Osteoblast (primary cell): ENCODE data around the gene PANK4. TPM values are rescaled to one million over a fixed set of nuclear protein-coding genes. Genes with fewer than 3 reads are reported as not detected.
A peak's percentile ranks its signal among the peaks of the same experiment; 100 is the strongest.

Experiments used
- DNase-seq: peaks from one replicate; pipeline ENCODE4 v3.0.0; 2011; ENCODE audit warnings: low spot score, mixed read lengths; ENCODE audit not compliant: insufficient read length; ENCODE audit errors: missing footprints
- H2AFZ ChIP-seq: 2 replicates; pipeline ENCODE4 v1.6.0; 2011; ENCODE audit warnings: mild to moderate bottlenecking, low read length
- H3K27ac ChIP-seq: 2 replicates; pipeline ENCODE4 v1.5.1; 2011; ENCODE audit warnings: mild to moderate bottlenecking, low read depth, low read length, moderate library complexity
- H3K27me3 ChIP-seq: 2 replicates; pipeline ENCODE4 v1.6.0; 2012; ENCODE audit warnings: mild to moderate bottlenecking, control low read depth, inconsistent platforms, low read length, moderate library complexity; ENCODE audit not compliant: insufficient read depth
- H3K36me3 ChIP-seq: 2 replicates; pipeline ENCODE4 v1.5.1; 2011; ENCODE audit warnings: mild to moderate bottlenecking, low read length, control low read depth, moderate library complexity; ENCODE audit not compliant: insufficient read depth
- H3K4me1 ChIP-seq: 2 replicates; pipeline ENCODE4 v1.5.1; 2011; ENCODE audit warnings: mild to moderate bottlenecking, low read length, control low read depth, moderate library complexity; ENCODE audit not compliant: insufficient read depth
- H3K4me2 ChIP-seq: 2 replicates; pipeline ENCODE4 v1.6.0; 2011; ENCODE audit warnings: mild to moderate bottlenecking, low read length; ENCODE audit not compliant: insufficient read depth
- H3K4me3 ChIP-seq: fragments of 200-600 bp; sonication (generic); 3 replicates; pipeline ENCODE4 v1.5.1; 2012; ENCODE audit warnings: mild to moderate bottlenecking, low read length, inconsistent platforms; ENCODE audit not compliant: insufficient read depth
- H3K79me2 ChIP-seq: 2 replicates; pipeline ENCODE4 v1.6.0; 2012; ENCODE audit warnings: mild to moderate bottlenecking, low read length, control low read depth, inconsistent platforms; ENCODE audit not compliant: insufficient read depth
- H3K9me3 ChIP-seq: 2 replicates; pipeline ENCODE4 v1.5.1; 2011; ENCODE audit warnings: low read depth, low read length, control low read depth
- H4K20me1 ChIP-seq: 2 replicates; pipeline ENCODE4 v1.6.0; 2012; ENCODE audit warnings: mild to moderate bottlenecking, low read length, control low read depth; ENCODE audit not compliant: insufficient read depth
- CTCF ChIP-seq: IDR thresholded peaks from 2 replicates; pipeline ENCODE4 v1.5.1; 2011; ENCODE audit warnings: mild to moderate bottlenecking, low read depth, low read length, moderate library complexity; ENCODE audit errors: extremely low read depth
- total RNA-seq: library from RNA; depleted of rRNA; stranded (reverse); fragments of >200 nt; gene quantifications from 2 replicates; pipeline ENCODE4 v1.2.3, GENCODE V29; 2012

The PANK4 gene
- total RNA-seq, 1 donor = 15.2 TPM

DNA sequence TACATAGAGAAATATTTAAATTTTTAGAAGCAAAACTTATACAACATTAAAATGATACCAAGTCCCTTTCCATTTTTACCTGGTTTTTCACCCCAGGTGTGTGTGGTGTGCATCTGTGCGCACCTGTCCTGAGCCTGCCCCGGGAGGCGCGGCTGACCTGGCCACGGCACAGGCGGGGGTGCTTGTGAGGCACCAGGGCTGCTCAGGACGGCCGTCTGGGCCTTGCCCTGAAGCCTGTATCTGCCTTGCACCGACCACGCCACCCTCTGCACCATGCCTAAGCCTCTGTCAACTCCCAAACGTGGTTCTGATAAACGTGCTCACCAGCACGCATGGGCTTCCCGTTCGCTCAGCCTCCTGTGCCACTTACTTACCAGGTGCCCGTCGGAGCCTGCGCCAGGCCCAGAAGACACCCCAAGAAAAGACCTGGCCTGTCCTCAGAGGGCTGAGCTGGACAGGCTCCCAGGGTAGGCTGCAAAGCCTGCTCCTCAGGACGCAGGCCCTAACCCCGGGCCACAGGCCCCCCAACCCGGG is 20.9 kb downstream of the PANK4 start:
- no peaks in the 10 kb centered on the region for H3K9me3 ChIP-seq
- H3K4me3 ChIP-seq = no peak overlapping the region
- no peak overlapping the region for H2AFZ ChIP-seq
- H3K36me3 ChIP-seq = peaks cover 9% of the 10 kb centered on the region
- peaks cover 5% of the 10 kb centered on the region for H4K20me1 ChIP-seq
- DNase-seq = peak; percentile 90
- no peaks in the 10 kb centered on the region for H3K79me2 ChIP-seq
- peaks cover 28% of the 10 kb centered on the region for H3K27me3 ChIP-seq
- no peak overlapping the region for H3K4me2 ChIP-seq
- TF ChIP-seq CTCF = no peak
- H3K4me1 ChIP-seq = no peaks in the 10 kb centered on the region
- no peak overlapping the region for H3K27ac ChIP-seq

DNA sequence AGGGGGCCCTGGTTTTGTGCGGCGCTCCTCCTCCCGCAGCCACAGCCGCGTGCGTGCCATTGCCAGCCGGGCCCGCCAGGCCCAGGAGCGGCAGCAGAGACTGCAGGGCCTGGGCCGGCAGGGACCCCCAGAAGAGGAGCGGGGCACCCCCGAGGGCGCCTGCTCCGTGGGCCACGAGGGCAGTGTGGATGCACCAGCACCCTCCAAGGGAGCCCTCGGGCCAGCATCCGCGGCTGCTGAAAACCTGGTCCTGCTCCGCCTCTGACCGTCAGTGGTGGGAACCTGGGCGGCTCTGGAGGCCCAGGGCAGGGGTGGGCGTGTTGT is 21.5 kb downstream of the PANK4 start:
- peak; percentile 94 for DNase-seq

DNA sequence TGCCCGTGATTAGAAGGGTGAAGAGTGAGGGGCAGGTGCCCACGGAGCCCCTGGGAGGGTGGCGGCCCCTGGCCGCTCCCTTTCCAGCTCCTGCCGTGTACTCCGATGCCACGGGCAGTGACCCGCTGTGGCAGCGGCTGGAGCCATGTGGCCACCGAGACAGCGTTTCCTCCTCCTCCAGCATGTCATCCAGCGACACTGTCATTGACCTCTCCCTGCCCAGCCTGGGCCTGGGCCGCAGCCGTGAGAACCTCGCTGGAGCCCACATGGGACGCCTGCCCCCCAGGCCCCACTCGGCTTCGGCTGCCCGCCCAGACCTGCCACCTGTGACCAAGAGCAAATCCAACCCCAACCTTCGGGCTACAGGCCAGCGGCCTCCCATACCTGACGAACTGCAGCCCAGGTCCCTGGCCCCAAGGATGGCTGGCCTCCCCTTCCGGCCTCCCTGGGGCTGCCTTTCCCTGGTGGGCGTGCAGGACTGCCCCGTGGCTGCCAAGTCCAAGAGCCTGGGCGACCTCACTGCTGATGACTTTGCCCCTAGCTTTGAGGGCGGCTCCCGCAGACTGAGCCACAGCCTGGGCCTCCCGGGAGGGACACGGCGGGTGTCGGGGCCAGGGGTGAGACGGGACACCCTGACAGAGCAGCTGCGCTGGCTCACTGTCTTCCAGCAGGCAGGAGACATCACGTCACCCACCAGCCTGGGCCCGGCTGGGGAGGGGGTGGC is 22.0 kb downstream of the PANK4 start:
- Histone ChIP-seq H4K20me1 (peaks cover 5% of the 10 kb centered on the region), H3K27me3 (peaks cover 28% of the 10 kb centered on the region), H3K4me1 (no peaks in the 10 kb centered on the region), H3K79me2 (no peaks in the 10 kb centered on the region), H3K9me3 (no peaks in the 10 kb centered on the region), H2AFZ (no peak overlapping the region), H3K36me3 (peaks cover 5% of the 10 kb centered on the region), H3K4me3 (no peak overlapping the region), H3K27ac (no peak overlapping the region), H3K4me2 (no peak overlapping the region)
- peak; percentile 89 for DNase-seq
- TF ChIP-seq CTCF = no peak

More for the DNA sequence above, 21.5 kb downstream of the PANK4 start:
- no peak for TF ChIP-seq CTCF
- Histone ChIP-seq H3K36me3 (peaks cover 9% of the 10 kb centered on the region), H3K27ac (no peak overlapping the region), H3K79me2 (no peaks in the 10 kb centered on the region), H3K9me3 (no peaks in the 10 kb centered on the region), H3K4me3 (no peak overlapping the region), H3K4me1 (no peaks in the 10 kb centered on the region), H4K20me1 (peaks cover 5% of the 10 kb centered on the region), H2AFZ (no peak overlapping the region), H3K27me3 (peaks cover 28% of the 10 kb centered on the region), H3K4me2 (no peak overlapping the region)

GRCh38 chr1:2503554-2504224 is 22.7 kb downstream of the PANK4 start:
- DNase-seq = no peak
- Histone ChIP-seq H2AFZ (no peak overlapping the region), H3K27me3 (peaks cover 28% of the 10 kb centered on the region), H4K20me1 (peaks cover 5% of the 10 kb centered on the region), H3K4me1 (no peaks in the 10 kb centered on the region), H3K9me3 (no peaks in the 10 kb centered on the region), H3K4me3 (no peak overlapping the region), H3K36me3 (no peaks in the 10 kb centered on the region), H3K4me2 (no peak overlapping the region), H3K27ac (no peak overlapping the region), H3K79me2 (no peaks in the 10 kb centered on the region)
- TF ChIP-seq CTCF = no peak
